ENCODE results near the gene TWF2.

DNA sequence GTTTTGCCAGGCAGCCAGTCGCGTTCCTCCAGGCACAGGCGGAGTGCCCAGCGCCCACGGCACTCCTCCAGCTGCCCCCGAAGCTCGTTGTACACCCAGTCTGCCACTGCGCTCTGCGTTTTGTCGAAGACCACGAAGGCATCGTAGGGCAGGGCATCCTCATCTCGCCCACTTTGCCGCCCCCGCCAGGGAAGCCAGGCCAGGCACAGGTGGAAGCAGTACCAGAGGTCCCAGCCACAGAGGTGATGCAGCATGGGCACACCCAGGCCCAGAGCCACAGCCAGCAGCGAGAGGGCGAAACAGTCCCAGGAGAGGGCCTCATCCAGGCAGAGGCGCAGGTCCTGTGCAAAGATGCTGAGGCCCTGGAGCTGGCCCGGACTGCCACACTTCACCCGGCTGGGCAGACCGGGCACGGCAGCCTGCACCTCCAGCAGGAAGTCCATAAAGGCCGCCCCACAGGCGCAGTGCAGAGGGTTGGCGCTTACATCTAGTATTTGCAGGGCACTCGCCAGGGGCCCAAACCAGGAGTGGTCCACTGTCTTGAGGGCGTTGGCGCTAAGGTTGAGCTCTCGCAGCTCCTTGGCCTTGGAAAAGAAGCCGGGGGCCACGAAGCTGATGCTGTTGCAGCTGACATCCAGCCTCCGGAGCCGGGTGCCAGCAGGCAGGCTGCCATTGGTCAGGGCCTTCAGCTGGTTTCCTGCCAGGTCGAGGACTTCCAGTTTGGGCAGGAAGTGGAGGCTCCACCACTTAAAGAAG, 17.2 kb downstream of the TWF2 start:
- TF ChIP-seq, protein P1, sequence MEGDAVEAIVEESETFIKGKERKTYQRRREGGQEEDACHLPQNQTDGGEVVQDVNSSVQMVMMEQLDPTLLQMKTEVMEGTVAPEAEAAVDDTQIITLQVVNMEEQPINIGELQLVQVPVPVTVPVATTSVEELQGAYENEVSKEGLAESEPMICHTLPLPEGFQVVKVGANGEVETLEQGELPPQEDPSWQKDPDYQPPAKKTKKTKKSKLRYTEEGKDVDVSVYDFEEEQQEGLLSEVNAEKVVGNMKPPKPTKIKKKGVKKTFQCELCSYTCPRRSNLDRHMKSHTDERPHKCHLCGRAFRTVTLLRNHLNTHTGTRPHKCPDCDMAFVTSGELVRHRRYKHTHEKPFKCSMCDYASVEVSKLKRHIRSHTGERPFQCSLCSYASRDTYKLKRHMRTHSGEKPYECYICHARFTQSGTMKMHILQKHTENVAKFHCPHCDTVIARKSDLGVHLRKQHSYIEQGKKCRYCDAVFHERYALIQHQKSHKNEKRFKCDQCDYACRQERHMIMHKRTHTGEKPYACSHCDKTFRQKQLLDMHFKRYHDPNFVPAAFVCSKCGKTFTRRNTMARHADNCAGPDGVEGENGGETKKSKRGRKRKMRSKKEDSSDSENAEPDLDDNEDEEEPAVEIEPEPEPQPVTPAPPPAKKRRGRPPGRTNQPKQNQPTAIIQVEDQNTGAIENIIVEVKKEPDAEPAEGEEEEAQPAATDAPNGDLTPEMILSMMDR (IDR thresholded peaks at IDR 0.05) = no peak
- no peak for TF ChIP-seq POLR2A (IDR thresholded peaks at IDR 0.05)
- TF ChIP-seq EP300 (IDR thresholded peaks at IDR 0.05) = no peak
